CD4-positive, alpha-beta T cell (primary cell): ENCODE measurements around the gene CCDC3. TPM values are rescaled to one million over a fixed set of nuclear protein-coding genes. Genes with fewer than 3 reads are reported as not detected.

Experiments
- ATAC-seq: fragments of 200-7000 bp; cut with Tn5 transposase; one replicate; pipeline ENCODE4 v1.10.0; 2022; ENCODE audit warnings: mild to moderate bottlenecking; ENCODE audit not compliant: poor library complexity
- CTCF ChIA-PET: fragments of 350-600 bp; sonication (Branson Sonifier 250); formaldehyde crosslinking; loops from one replicate; lab custom pipeline; 2021; ENCODE audit warnings: antibody characterized with exemption, inconsistent platforms; lab: Charles Lee
- POLR2A ChIA-PET: fragments of 350-600 bp; sonication (Branson Sonifier 250); formaldehyde crosslinking; loops from one replicate; lab custom pipeline; 2021; ENCODE audit warnings: antibody characterized with exemption, inconsistent platforms; lab: Charles Lee
- DNase-seq, 14 experiments: peaks; one replicate each; pipeline ENCODE4 v3.0.0-alpha.2; 2013 to 2020; ENCODE audit warnings: mixed read lengths in 2 of 14
- H3K27ac ChIP-seq, 2 donors: one replicate each; pipeline versions ENCODE4 v1.5.1 to v1.7.0; 2013; ENCODE audit warnings: low read length in 2 of 2, low read depth in 1 of 2, mild to moderate bottlenecking in 1 of 2
- H3K27me3 ChIP-seq, 2 experiments: 1 replicate in 1 of 2; 2 replicates in 1 of 2; pipeline versions ENCODE4 v1.6.1 to v1.7.0; 2013; ENCODE audit warnings: low read length in 2 of 2, control low read depth in 1 of 2, mild to moderate bottlenecking in 1 of 2, moderate library complexity in 1 of 2; ENCODE audit not compliant: insufficient read depth in 2 of 2, control insufficient read depth in 1 of 2
- H3K36me3 ChIP-seq: one replicate; pipeline ENCODE4 v1.6.1; 2013; ENCODE audit warnings: low read length, control low read depth; ENCODE audit not compliant: insufficient read depth
- H3K4me1 ChIP-seq: one replicate; pipeline ENCODE4 v1.6.1; 2013; ENCODE audit warnings: low read length, control low read depth; ENCODE audit not compliant: insufficient read depth
- H3K4me3 ChIP-seq: one replicate; pipeline ENCODE4 v1.5.1; 2013; ENCODE audit warnings: mild to moderate bottlenecking, low read length, moderate library complexity
- H3K9me3 ChIP-seq, 2 experiments: 1 replicate in 1 of 2; 2 replicates in 1 of 2; pipeline versions ENCODE4 v1.6.1 to v1.7.0; 2013; ENCODE audit warnings: low read length in 2 of 2, mild to moderate bottlenecking in 2 of 2, control low read depth in 1 of 2, moderate library complexity in 1 of 2; ENCODE audit not compliant: control insufficient read depth in 1 of 2, insufficient read depth in 1 of 2
- H3K27ac Mint-ChIP-seq: one replicate; pipeline ENCODE4 v1.8.0; 2020; ENCODE audit warnings: mixed read lengths
- H3K27me3 Mint-ChIP-seq: one replicate; pipeline ENCODE4 v1.8.0; 2021; ENCODE audit warnings: mixed read lengths
- H3K36me3 Mint-ChIP-seq: one replicate; pipeline ENCODE4 v1.8.0; 2021; ENCODE audit warnings: low read depth, mixed read lengths
- H3K4me1 Mint-ChIP-seq: one replicate; pipeline ENCODE4 v1.8.0; 2021; ENCODE audit warnings: low read depth, mixed read lengths
- H3K4me3 Mint-ChIP-seq: one replicate; pipeline ENCODE4 v1.8.0; 2020; ENCODE audit warnings: mild to moderate bottlenecking, mixed read lengths
- H3K9me3 Mint-ChIP-seq: one replicate; pipeline ENCODE4 v1.8.0; 2020; ENCODE audit warnings: mixed read lengths
- CTCF ChIP-seq: fragments of 200-600 bp; IDR thresholded peaks from one replicate; pipeline ENCODE4 v1.8.0; 2022; ENCODE audit warnings: antibody characterized with exemption, mild to moderate bottlenecking
- intact Hi-C, 2 experiments: fragments of 100-400 bp; cut with DNase I in 1 of 2; cut with micrococcal nuclease in 1 of 2; formaldehyde crosslinking; loops; one replicate each; pipeline versions ENCODE4 v1.15.1 to v1.9.0; 2023 to 2025; cut with DNase I, micrococcal nuclease
- total RNA-seq, 174 experiments: library from RNA in 2 of 174; stranded (reverse) in 2 of 174; gene quantifications; one replicate each; pipeline ENCODE4 v1.2.3 and lab custom pipeline; 2021 to 2026

CCDC3 gene
- total RNA-seq, 2 experiments from 2014 or later, result 0.08 TPM; not detected in 1

- no peak overlapping the region for H3K27ac ChIP-seq
- TF ChIP-seq CTCF, result no peak
- H3K27me3 ChIP-seq, result no peaks in the 10 kb centered on the region
- ATAC-seq (no peak), DNase-seq (no peak)
- H3K4me1 Mint-ChIP-seq, result no peaks in the 10 kb centered on the region
- H3K9me3 ChIP-seq, result no peaks in the 10 kb centered on the region
- H3K27ac Mint-ChIP-seq, result no peak overlapping the region
- CTCF ChIA-PET, result no interaction called here
- no peaks in the 10 kb centered on the region for H3K27me3 Mint-ChIP-seq
- H3K9me3 Mint-ChIP-seq, result no peaks in the 10 kb centered on the region
- no peaks in the 10 kb centered on the region for H3K36me3 ChIP-seq
- no peaks in the 10 kb centered on the region for H3K4me1 ChIP-seq
- no peak overlapping the region for H3K4me3 Mint-ChIP-seq
- H3K36me3 Mint-ChIP-seq, result no peaks in the 10 kb centered on the region
- intact Hi-C loops, result no loop called here
- POLR2A ChIA-PET, result no interaction called here
- H3K4me3 ChIP-seq, result no peak overlapping the region
Observed at GRCh38 chr10:12946372-12946771, 55.1 kb downstream of the CCDC3 start.

- Mint-ChIP-seq H3K27me3 (peaks cover 5% of the 10 kb centered on the region), H3K4me1 (no peaks in the 10 kb centered on the region), H3K4me3 (no peak overlapping the region), H3K27ac (no peak overlapping the region), H3K36me3 (no peaks in the 10 kb centered on the region), H3K9me3 (no peaks in the 10 kb centered on the region)
- no peak for TF ChIP-seq CTCF
- Histone ChIP-seq H3K9me3 (no peaks in the 10 kb centered on the region), H3K27ac (no peak overlapping the region), H3K4me3 (no peak overlapping the region), H3K27me3 (no peaks in the 10 kb centered on the region), H3K36me3 (no peaks in the 10 kb centered on the region), H3K4me1 (no peaks in the 10 kb centered on the region)
- intact Hi-C loops, result no loop called here
- POLR2A ChIA-PET, result no interaction called here
- CTCF ChIA-PET, result no interaction called here
- no peak for DNase-seq
- no peak for ATAC-seq
Observed at GRCh38 chr10:12945690-12946359, 55.7 kb downstream of the CCDC3 start.

- intact Hi-C loops, result no loop called here
- DNase-seq (no peak), ATAC-seq (no peak)
- Mint-ChIP-seq H3K4me1 (no peaks in the 10 kb centered on the region), H3K36me3 (no peaks in the 10 kb centered on the region), H3K27ac (no peak overlapping the region), H3K4me3 (no peak overlapping the region), H3K27me3 (peaks cover 11% of the 10 kb centered on the region), H3K9me3 (no peaks in the 10 kb centered on the region)
- Histone ChIP-seq H3K27me3 (no peaks in the 10 kb centered on the region), H3K4me3 (no peak overlapping the region), H3K9me3 (no peaks in the 10 kb centered on the region), H3K27ac (no peak overlapping the region), H3K4me1 (no peaks in the 10 kb centered on the region), H3K36me3 (no peaks in the 10 kb centered on the region)
- ChIA-PET POLR2A (no interaction called here), CTCF (no interaction called here)
- no peak for TF ChIP-seq CTCF
Observed at GRCh38 chr10:12944931-12945330, 56.6 kb downstream of the CCDC3 start.
